T-helper 17 cell (primary cell): ENCODE measurements around the gene MCTP1. TPM values are rescaled to one million over a fixed set of nuclear protein-coding genes. Genes with fewer than 3 reads are reported as not detected.

Source experiments
- ATAC-seq: fragments of 150-1000 bp; cut with Tn5 transposase; 2 replicates; pipeline ENCODE4 v1.10.0; 2021; ENCODE audit warnings: mild to moderate bottlenecking, moderate library complexity
- DNase-seq, 3 donors: peaks; one replicate each; pipeline versions ENCODE4 v3.0.0 to v3.0.0-alpha.2; 2020 to 2021
- H3K9me3 ChIP-seq: one replicate; pipeline ENCODE4 v1.7.0; 2013; ENCODE audit warnings: low read length, mild to moderate bottlenecking; ENCODE audit not compliant: control insufficient read depth, poor library complexity, severe bottlenecking
- H3K27ac Mint-ChIP-seq: one replicate; pipeline ENCODE4 v1.8.0; 2022; ENCODE audit warnings: mild to moderate bottlenecking, moderate library complexity, mixed read lengths
- H3K27me3 Mint-ChIP-seq: one replicate; pipeline ENCODE4 v1.8.0; 2022; ENCODE audit warnings: mixed read lengths
- H3K36me3 Mint-ChIP-seq: one replicate; pipeline ENCODE4 v1.8.0; 2022; ENCODE audit warnings: low read depth, mixed read lengths
- H3K4me1 Mint-ChIP-seq: one replicate; pipeline ENCODE4 v1.8.0; 2022; ENCODE audit warnings: mild to moderate bottlenecking, mixed read lengths
- H3K4me3 Mint-ChIP-seq: one replicate; pipeline ENCODE4 v1.8.0; 2022; ENCODE audit warnings: mild to moderate bottlenecking, moderate library complexity, mixed read lengths
- total RNA-seq, 4 donors: library from RNA in 2 of 4; stranded (reverse) in 2 of 4; gene quantifications; one replicate each; pipeline ENCODE4 v1.2.3 and lab custom pipeline; 2022 to 2026

MCTP1 gene
- total RNA-seq: 10 to 100 TPM in 1 of 2 donors, 1 to 10 TPM in 1; 2.0 to 14.8 TPM
- total RNA-seq (lab: John Stamatoyannopoulos, UW): 0.12 to 0.15 reads per million in 2 donors

- Mint-ChIP-seq H3K4me3 (peak within 1 kb of the TSS; percentile 86), H3K27me3 (peaks cover 58% of the 10 kb centered on the region), H3K36me3 (peaks cover 3% of the 10 kb centered on the region), H3K27ac (peak within 1 kb of the TSS; percentile 19), H3K4me1 (peaks cover 6% of the 10 kb centered on the region)
- DNase-seq: no peak
- H3K9me3 ChIP-seq: no peaks in the 10 kb centered on the region
- peak; percentile 25 for ATAC-seq
These were observed at the start of gene MCTP1 for GRCh38 chr5:95284572-95285408. Gene MCTP1 (minus strand): TSS chr5:95285094.

DNA sequence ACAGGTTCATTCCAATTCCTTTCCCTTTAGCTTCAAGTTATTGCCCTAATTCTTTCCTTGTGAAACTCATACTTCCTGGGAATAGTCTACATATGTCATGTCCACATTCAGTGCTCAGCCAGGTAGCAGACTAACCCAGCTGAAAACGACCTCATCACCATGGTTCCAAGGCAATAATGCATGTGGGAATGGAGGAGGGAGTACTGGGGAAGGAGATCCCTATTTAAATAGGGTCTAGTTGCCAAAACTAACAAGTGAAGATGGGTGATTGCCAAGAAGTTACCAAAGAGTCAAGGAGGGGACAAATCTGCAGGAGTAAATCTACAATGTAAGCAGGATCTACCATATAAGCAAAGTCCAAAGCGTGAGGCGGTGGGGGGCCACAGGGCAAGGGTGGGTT lies 47.3 kb upstream of the MCTP1 start:
- no peaks in the 10 kb centered on the region for H3K9me3 ChIP-seq
- Mint-ChIP-seq H3K4me1 (no peaks in the 10 kb centered on the region), H3K4me3 (no peak overlapping the region), H3K27ac (no peak overlapping the region), H3K27me3 (no peaks in the 10 kb centered on the region), H3K36me3 (no peaks in the 10 kb centered on the region)
- DNase-seq: no peak
- ATAC-seq: no peak

- Mint-ChIP-seq H3K4me1 (no peaks in the 10 kb centered on the region), H3K36me3 (no peaks in the 10 kb centered on the region), H3K4me3 (no peak overlapping the region), H3K27me3 (no peaks in the 10 kb centered on the region), H3K27ac (no peak overlapping the region)
- H3K9me3 ChIP-seq: no peaks in the 10 kb centered on the region
- DNase-seq (no peak), ATAC-seq (no peak)
These were observed 46.5 kb upstream of the MCTP1 start for GRCh38 chr5:95331358-95331757.

- ATAC-seq: no peak
- no peaks in the 10 kb centered on the region for H3K4me1 Mint-ChIP-seq
- H3K4me3 Mint-ChIP-seq: no peak overlapping the region
- no peak for DNase-seq
- H3K36me3 Mint-ChIP-seq: no peaks in the 10 kb centered on the region
- H3K9me3 ChIP-seq: no peaks in the 10 kb centered on the region
- no peak overlapping the region for H3K27ac Mint-ChIP-seq
- H3K27me3 Mint-ChIP-seq: no peaks in the 10 kb centered on the region
These were observed 42.3 kb upstream of the MCTP1 start for GRCh38 chr5:95327211-95327610.

GRCh38 chr5:95317687-95318086 lies 32.8 kb upstream of the MCTP1 start:
- Mint-ChIP-seq H3K27me3 (no peaks in the 10 kb centered on the region), H3K27ac (no peak overlapping the region), H3K36me3 (peaks cover 2% of the 10 kb centered on the region), H3K4me3 (no peak overlapping the region), H3K4me1 (no peaks in the 10 kb centered on the region)
- DNase-seq: no peak
- no peaks in the 10 kb centered on the region for H3K9me3 ChIP-seq
- ATAC-seq: no peak

DNA sequence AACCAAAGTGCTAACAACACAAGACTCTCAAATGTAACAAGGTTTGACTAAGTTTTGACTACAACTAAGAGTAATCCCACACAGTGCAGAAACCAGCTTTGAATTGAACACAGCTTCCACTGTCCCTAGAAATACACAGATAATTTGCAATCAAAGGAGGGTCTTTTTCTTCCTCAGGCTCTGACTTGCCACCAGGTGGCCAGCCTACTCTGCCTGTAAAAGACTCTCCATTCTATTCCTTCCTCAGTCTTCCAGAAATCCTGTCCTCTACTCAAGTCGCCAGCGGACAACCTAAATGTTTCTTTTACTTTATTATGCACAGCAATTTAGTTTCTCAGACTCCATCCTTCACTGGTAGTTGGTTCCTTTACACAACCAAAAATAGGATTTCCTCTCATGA lies 32.2 kb upstream of the MCTP1 start:
- ATAC-seq: no peak
- Mint-ChIP-seq H3K27me3 (no peaks in the 10 kb centered on the region), H3K4me1 (no peaks in the 10 kb centered on the region), H3K4me3 (no peak overlapping the region), H3K36me3 (peaks cover 2% of the 10 kb centered on the region), H3K27ac (no peak overlapping the region)
- DNase-seq: no peak
- no peaks in the 10 kb centered on the region for H3K9me3 ChIP-seq

GRCh38 chr5:95304711-95305110 lies 19.8 kb upstream of the MCTP1 start:
- ATAC-seq (no peak), DNase-seq (no peak)
- Mint-ChIP-seq H3K27me3 (peaks cover 28% of the 10 kb centered on the region), H3K27ac (no peak overlapping the region), H3K4me1 (no peaks in the 10 kb centered on the region), H3K4me3 (no peak overlapping the region), H3K36me3 (no peaks in the 10 kb centered on the region)
- H3K9me3 ChIP-seq: no peaks in the 10 kb centered on the region

GRCh38 chr5:95298651-95299050 lies 13.8 kb upstream of the MCTP1 start:
- Mint-ChIP-seq H3K4me1 (no peaks in the 10 kb centered on the region), H3K27me3 (peaks cover 29% of the 10 kb centered on the region)
- H3K9me3 ChIP-seq: no peaks in the 10 kb centered on the region

GRCh38 chr5:95296291-95296690 lies 11.4 kb upstream of the MCTP1 start:
- peaks cover 36% of the 10 kb centered on the region for H3K27me3 Mint-ChIP-seq
- ATAC-seq: no peak

More at GRCh38 chr5:95298651-95299050, 13.8 kb upstream of the MCTP1 start:
- Mint-ChIP-seq H3K27ac (no peak overlapping the region), H3K4me3 (no peak overlapping the region), H3K36me3 (no peaks in the 10 kb centered on the region)
- ATAC-seq (no peak), DNase-seq (no peak)

GRCh38 chr5:95285409-95285755 lies 488 bp upstream of the MCTP1 start:
- H3K9me3 ChIP-seq: no peaks in the 10 kb centered on the region
- Mint-ChIP-seq H3K36me3 (peaks cover 3% of the 10 kb centered on the region), H3K4me1 (peaks cover 6% of the 10 kb centered on the region), H3K27ac (peak overlapping the region; percentile 19), H3K4me3 (peak overlapping the region; percentile 86), H3K27me3 (peaks cover 60% of the 10 kb centered on the region)
- ATAC-seq: no peak
- DNase-seq: no peak

More at GRCh38 chr5:95296291-95296690, 11.4 kb upstream of the MCTP1 start:
- H3K27ac Mint-ChIP-seq: no peak overlapping the region
- no peaks in the 10 kb centered on the region for H3K9me3 ChIP-seq
- no peak overlapping the region for H3K4me3 Mint-ChIP-seq
- DNase-seq: no peak
- H3K36me3 Mint-ChIP-seq: no peaks in the 10 kb centered on the region
- H3K4me1 Mint-ChIP-seq: no peaks in the 10 kb centered on the region

DNA sequence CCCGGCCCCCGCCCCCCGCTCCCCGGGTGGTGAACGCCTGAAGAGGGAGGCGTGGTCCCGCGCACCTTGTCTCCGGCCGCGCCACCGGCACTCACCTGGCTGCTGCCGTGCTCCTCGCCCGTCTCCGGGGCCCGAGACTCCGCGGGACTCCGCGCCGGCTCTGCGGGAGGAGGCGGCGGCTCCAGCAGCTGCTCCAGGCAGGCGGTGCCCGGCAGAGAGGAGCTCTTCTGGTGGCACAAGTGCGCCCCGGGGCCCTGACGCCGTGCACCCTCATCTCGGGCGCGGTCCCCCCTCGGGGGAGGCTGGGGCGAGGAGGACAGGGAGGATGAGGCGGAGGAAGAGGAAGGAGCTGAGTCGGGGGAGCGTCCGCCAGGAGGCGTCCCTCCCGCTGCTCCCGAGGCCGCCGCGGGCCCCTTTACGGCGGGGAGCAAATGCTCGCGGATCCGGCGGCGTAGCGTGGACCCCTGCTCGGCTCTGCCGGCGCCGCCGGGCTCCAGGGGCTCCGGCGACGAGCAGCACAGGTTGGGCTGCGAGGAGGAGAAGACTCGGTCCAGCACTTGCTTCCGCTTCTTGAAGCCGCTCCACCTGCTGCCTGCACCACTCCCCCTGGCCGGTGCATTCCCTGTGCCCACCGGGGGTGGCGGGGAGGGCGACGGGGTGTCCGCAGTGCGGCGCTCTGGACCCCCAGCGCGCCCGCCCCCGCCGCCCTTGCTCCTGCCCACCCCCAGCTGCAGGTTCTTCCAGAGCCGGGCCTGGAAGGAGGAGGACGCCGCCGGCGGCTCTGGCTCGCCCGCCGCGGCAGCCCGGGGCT lies 928 bp downstream of the MCTP1 start:
- H3K4me3 Mint-ChIP-seq: peak overlapping the region; percentile 86

GRCh38 chr5:95283022-95283615 lies 1.8 kb downstream of the MCTP1 start:
- H3K36me3 Mint-ChIP-seq: peaks cover 3% of the 10 kb centered on the region
- peaks cover 56% of the 10 kb centered on the region for H3K27me3 Mint-ChIP-seq
- DNase-seq: no peak
- H3K4me1 Mint-ChIP-seq: peaks cover 6% of the 10 kb centered on the region
- H3K27ac Mint-ChIP-seq: no peak overlapping the region
- no peak for ATAC-seq
- H3K9me3 ChIP-seq: no peaks in the 10 kb centered on the region
- H3K4me3 Mint-ChIP-seq: peak overlapping the region; percentile 69

More for the DNA sequence above, 928 bp downstream of the MCTP1 start:
- peaks cover 3% of the 10 kb centered on the region for H3K36me3 Mint-ChIP-seq
- H3K9me3 ChIP-seq: no peaks in the 10 kb centered on the region
- H3K27ac Mint-ChIP-seq: no peak overlapping the region
- peaks cover 58% of the 10 kb centered on the region for H3K27me3 Mint-ChIP-seq
- no peak for DNase-seq
- ATAC-seq: peak; percentile 50
- peaks cover 6% of the 10 kb centered on the region for H3K4me1 Mint-ChIP-seq

DNA sequence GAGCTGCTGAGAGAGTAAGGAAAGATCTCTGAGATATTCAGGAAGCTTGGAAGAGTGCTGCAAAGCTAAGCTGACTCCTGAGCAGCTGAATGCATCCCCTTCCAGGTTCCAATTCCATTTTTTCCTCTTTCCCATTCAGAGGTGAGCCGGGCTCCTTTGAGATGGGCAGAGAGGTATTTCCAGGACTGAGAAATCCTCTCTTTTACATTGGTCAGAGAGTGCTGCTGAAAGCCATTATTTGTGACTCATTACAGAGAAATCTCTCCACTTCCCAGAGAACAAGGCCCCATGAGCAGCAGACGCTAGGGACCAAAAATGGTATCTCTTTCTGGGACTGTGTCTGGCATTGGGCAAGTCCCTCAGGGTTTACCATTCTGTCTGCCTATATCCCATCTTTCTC lies 3.7 kb downstream of the MCTP1 start:
- Mint-ChIP-seq H3K27me3 (peaks cover 53% of the 10 kb centered on the region), H3K27ac (no peak overlapping the region), H3K4me3 (no peak overlapping the region), H3K36me3 (peaks cover 4% of the 10 kb centered on the region), H3K4me1 (peaks cover 6% of the 10 kb centered on the region)
- no peaks in the 10 kb centered on the region for H3K9me3 ChIP-seq
- ATAC-seq: no peak
- no peak for DNase-seq
